HG02678 (cell line): ENCODE measurements around the gene ENAH.
"Not testable (repeated sequence)": the region's sequence is repeated elsewhere in the genome, so short reads cannot be mapped to it uniquely, and the experiment has no call there.

Experiments used
- ATAC-seq: cut with Tn5 transposase; IDR thresholded peaks from one replicate; pipeline ENCODE4 v1.9.1; 2021; ENCODE audit warnings: mild to moderate bottlenecking, moderate library complexity; ENCODE audit not compliant: unreplicated experiment

Gene ENAH

GRCh38 chr1:225652729-225653462 lies at the start of gene ENAH:
TSS of gene ENAH (minus strand) at chr1:225653123. CDS start at chr1:225652690, 433 bp downstream.
- peak; percentile 74 for ATAC-seq

DNA sequence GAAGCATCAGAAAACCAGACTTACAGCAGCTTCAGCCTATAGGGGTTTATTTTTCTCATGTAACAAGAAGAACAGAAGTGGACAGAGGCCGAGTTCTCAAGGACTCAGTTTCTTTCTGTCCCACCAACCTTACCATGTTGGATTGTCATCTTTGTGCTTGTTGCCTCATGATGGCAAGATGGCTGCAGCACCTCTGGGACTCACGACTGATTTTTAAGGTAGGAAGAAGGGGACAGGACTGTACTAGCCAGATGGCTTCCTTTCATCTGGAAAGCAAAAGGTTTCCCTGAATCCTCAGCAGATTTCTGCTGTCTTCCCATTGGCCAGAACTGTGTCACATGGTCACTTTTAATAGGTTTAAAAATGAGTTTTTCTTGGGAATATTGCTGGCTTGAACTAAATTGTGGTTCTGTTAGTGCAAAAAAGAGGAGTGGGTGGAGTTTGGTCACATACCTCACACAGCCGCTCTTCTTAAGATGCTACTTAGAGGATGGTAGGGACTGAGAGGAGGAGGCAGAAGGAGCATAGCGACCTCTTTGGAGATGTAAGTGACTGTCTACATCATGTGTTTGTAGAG lies 48.1 kb upstream of the ENAH start:
- no peak for ATAC-seq

- no peak for ATAC-seq
Observed at GRCh38 chr1:225700164-225700821, 47.4 kb upstream of the ENAH start.

- no peak for ATAC-seq
Observed at GRCh38 chr1:225699336-225699735, 46.4 kb upstream of the ENAH start.

DNA sequence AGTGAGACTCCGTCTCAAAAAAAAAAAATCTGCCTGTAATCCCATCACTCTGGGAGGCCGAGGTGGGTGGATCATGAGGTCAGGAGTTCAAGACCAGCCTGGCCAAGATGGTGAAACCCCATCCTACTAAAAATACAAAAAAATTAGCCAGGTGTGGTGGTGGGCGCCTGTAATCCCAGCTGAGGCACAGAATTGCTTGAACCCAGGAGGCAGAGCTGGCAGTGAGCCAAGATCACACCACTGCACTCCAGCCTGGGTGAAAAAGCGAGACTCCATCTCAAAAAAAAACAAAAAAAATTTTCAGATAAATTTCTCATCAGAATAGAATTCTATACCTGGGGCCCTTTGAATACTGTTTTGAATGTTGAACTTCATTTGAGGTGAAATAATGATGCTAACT lies 45.3 kb upstream of the ENAH start:
- ATAC-seq: not testable (repeated sequence)

DNA sequence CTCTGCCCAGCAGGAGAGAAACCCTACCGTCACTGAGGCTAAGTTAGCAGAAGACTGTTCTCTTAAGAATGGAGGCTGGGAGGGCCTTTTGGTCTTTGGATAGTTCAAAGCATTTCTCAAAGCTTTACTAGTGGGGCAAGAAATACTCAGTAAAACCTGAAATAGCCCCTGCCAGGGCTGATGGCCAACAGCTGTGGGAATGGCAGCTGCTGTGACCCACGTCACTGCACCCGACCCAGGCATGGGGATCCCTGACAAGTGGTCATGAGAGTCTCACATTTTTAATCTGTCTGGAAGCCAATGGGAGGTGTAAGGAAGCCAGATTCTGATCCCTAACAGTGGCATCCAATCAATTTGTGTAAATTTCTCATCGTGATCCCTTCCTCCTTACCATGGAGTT lies 44.5 kb upstream of the ENAH start:
- ATAC-seq: no peak

DNA sequence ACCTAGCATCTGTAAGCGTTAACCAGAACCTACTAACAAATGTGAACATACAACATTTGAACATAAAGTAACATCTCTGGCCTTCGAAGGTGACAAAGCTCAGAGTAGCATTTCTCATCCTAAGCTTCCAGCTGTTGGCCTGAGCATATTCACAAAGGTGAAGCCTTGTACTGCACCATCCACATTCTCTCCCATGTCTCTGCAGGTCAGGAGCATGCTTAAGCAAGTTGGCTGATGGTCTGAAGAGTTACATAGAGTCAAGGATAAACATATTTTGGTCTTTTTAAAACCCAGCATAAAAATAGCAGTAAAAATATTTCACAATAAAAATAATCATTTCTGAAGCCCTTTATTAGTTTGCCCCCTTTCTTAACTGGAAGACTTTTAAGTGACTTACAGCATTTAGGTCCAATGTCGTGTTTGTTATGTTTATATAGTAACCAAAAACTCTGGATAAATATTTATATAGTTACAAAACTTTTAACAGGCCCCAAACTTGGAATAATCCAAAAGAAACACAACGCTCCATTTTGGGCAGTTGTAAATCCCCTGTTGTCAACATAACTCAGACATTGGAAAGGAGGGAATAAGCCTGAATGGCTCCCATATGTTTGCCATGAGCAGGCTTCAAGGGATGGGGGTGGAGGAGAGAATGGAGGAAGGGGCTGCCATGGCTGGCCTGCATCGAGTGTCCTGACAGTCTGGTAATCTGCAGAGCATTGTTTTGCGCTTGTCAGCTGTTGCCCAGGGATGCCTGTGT lies 42.8 kb upstream of the ENAH start:
- ATAC-seq: no peak

- ATAC-seq: no peak
Observed at GRCh38 chr1:225694151-225694603, 41.3 kb upstream of the ENAH start.

- not testable (repeated sequence) for ATAC-seq
Observed at GRCh38 chr1:225693697-225694096, 40.8 kb upstream of the ENAH start.

- no peak for ATAC-seq
Observed at GRCh38 chr1:225693085-225693696, 40.3 kb upstream of the ENAH start.

DNA sequence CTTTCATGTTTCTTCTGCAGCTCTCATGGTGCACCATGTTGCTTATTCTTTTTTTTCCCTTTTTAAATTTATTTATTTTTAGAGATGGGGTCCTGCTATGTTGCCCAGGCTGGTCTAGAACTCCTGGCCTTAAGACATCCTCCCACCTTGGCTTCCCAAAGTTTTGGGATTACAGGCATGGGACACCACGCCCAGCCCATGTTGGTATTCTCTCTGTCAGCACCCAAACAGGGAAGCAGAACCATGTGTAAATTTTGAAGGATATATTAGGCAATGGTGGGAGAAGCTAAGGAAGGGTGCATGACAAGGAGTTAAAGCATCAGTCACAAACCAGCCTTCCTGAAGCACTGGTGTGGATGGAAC lies 39.6 kb upstream of the ENAH start:
- ATAC-seq: no peak

DNA sequence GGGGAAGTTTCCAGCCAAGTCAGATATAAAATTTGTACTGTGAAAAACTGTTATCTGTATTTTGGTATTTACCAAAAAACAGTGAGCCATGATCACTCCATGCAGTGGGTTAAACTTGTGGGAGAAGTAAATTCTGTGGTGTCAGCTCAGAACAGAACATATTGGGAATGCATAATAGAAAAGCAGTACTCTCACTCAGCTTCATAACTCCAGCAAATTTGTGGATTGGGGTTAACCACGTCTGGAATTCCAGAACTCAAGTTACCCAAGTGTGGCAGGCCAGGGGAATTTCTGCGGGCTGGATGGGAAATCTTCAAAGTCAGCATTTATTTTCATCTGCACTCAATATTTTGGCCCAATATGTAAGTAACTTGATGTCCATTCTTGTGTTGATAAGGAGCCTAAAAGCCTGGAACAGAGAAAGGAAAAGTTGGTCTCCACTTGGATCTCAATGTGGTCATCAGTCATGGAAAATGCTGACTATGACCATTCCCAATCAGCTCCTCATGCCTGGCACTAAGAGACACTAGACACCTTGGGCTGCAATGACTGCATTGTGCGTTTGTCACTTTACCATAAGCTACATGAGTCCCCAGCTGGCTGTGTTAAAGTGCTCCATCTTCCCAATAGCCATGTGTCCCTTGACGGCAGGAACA lies 39.1 kb upstream of the ENAH start:
- ATAC-seq: no peak

GRCh38 chr1:225691377-225691776 lies 38.5 kb upstream of the ENAH start:
- ATAC-seq: no peak

- no peak for ATAC-seq
Observed at GRCh38 chr1:225689882-225690459, 37.0 kb upstream of the ENAH start.

DNA sequence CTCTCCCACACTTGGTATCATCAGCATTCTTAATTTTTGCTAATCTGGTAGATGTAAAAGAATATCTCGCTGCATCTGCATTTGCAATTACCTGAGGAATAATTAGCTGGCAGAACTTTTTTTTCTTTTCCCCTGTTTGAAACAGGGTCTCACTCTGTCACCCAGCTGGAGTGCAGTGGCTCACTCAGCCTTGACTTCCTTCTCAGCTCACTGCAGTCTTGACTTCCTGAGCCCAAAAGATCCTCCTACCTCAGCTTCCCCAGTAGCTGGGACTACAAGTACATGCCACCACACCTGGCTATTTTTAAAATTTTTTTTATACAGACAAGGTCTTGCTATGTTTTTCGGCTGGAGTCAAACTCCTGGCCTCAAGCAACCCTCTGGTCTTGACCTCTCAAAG lies 35.4 kb upstream of the ENAH start:
- ATAC-seq: no peak

GRCh38 chr1:225685476-225686176 lies 32.7 kb upstream of the ENAH start:
- ATAC-seq: no peak

DNA sequence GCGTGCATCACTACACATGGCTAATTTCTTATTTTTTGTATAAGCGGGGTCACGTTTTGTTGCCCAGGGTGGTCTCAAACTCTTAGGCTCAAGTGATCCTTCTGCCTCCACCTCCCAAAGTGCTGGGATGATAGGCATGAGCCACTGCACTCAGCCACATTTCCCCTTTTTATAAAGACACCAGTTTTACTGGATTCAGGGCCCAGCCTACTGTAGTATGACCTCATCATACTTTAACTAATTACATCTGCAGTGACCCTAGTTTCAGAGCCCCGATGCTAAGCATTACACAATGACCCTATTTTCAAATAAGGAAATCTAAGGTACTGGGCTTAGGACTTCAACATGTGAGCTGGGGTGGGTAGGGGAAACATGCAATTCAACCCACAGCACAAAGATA lies 31.8 kb upstream of the ENAH start:
- ATAC-seq: no peak

DNA sequence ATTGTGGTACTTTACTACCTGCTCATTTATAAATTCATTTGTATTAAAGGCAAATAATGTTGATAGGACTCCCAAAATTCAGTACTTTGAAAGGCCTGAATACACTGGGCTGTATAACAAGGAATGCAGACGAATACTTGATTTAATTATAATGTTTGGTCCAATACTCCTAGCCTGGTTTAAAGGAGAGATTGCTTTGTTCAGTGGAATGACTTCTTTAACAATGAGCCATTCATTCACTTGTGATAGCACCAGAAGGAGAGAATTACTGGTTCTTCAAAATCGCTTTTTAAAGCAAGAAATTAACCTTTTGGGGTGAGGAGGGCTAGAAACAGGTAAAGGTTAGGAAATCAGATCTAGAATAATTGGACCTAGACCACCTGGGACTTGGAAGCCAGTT lies 28.3 kb upstream of the ENAH start:
- ATAC-seq: no peak

DNA sequence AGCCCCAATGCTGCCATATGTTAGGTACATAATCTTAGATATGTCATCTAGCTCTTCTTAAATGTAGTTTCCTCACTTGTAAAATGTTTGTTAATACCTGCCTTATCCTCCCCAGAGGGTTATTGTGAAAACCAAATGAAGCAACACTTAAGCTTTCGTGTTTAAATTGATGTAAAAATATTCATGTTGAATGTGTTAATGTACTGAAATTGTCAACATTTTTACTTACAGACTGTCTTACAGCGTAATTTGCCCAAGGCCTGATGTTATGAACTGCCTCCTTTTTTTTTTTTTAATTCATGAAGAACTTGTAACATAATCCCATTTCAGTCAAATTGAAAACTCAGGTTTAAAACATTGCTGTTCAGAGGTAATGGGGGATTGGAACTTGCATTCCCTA lies 25.6 kb upstream of the ENAH start:
- no peak for ATAC-seq
